ENCODE results near the gene ACSM5. TPM values are rescaled to one million over a fixed set of nuclear protein-coding genes. Genes with fewer than 3 reads are reported as not detected.

Gene ACSM5
- total and polyA plus RNA-seq, 2 donors, result 0.32 to 3.0 TPM

DNA sequence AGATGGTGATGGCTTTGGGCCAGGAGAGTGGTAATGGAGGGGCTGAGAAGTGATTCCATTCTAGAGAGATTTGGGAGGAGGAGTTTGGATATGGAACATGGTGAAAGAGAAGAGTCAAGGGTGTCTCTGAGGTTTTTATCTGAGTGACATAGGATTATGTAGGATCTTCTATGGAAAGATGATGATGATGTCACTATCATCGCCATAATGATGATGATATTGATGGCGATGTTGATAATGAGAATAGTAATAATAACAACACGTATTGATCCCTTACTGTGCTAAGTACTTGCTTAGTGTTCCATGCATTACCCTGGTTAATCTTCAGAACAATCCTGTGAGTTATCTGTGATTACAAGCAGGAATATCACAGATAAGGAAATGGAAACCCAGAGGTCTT lies 21.4 kb upstream of the ACSM5 start:
- Histone ChIP-seq H3K27ac (ENCODE audit: low read depth) (no peak overlapping the region), H3K36me3 (ENCODE audit: insufficient read depth) (no peaks in the 10 kb centered on the region), H3K4me3 (ENCODE audit: low read depth, low read length) (no peak overlapping the region), H3K4me1 (ENCODE audit: insufficient read depth) (no peaks in the 10 kb centered on the region)
- no peak for DNase-seq (ENCODE audit: extremely low spot score)
- 91% methylated on average over 3 of the region's 3 CpGs for whole genome bisulfite sequencing

DNA sequence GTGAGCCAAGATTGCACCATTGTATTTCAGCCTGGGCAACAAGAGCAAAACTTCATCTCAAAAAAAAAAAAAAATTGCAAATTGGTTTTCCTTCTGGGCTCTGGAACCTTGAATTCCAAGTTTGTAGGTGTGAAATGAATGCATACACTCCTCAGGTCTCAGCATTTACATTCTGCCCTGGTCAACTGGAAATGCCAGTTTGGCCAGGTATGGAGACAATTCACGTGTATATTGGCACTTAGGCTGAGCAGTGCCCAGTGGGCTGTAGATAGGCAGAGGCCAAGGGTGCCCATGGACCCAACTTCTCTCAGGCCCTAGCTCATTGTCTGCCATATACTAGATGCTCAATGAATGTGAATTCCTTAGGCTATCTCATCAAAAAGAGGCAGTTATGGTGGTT lies 20.5 kb upstream of the ACSM5 start:
- WGBS, result 63% methylated on average over 1 of the region's 1 CpG
- Histone ChIP-seq H3K36me3 (ENCODE audit: insufficient read depth) (no peaks in the 10 kb centered on the region), H3K4me3 (ENCODE audit: low read depth, low read length) (no peak overlapping the region), H3K4me1 (ENCODE audit: insufficient read depth) (no peaks in the 10 kb centered on the region), H3K27ac (ENCODE audit: low read depth) (no peak overlapping the region)
- DNase-seq (ENCODE audit: extremely low spot score), result no peak

DNA sequence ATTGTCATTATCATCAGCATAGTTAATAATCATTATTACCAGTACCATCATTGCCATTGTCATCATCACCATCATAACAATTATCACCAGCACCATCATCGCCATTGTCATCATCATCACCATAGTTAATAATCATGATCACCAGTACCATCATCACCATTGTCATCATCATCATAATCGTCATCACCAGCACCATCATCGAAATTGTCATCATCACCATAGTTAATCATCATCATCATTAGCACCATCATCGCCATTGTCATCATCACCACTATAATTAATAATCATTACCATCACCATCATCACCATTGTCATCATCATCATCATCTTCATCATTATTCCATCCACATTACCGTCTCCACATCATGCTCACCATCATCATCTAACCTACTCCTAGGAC lies 18.3 kb upstream of the ACSM5 start:
- 95% methylated on average over 5 of the region's 5 CpGs for WGBS
- Histone ChIP-seq H3K27ac (ENCODE audit: low read depth) (no peak overlapping the region), H3K36me3 (ENCODE audit: insufficient read depth) (no peaks in the 10 kb centered on the region), H3K4me3 (ENCODE audit: low read depth, low read length) (no peak overlapping the region), H3K4me1 (ENCODE audit: insufficient read depth) (no peaks in the 10 kb centered on the region)
- DNase-seq (ENCODE audit: extremely low spot score), result no peak

DNA sequence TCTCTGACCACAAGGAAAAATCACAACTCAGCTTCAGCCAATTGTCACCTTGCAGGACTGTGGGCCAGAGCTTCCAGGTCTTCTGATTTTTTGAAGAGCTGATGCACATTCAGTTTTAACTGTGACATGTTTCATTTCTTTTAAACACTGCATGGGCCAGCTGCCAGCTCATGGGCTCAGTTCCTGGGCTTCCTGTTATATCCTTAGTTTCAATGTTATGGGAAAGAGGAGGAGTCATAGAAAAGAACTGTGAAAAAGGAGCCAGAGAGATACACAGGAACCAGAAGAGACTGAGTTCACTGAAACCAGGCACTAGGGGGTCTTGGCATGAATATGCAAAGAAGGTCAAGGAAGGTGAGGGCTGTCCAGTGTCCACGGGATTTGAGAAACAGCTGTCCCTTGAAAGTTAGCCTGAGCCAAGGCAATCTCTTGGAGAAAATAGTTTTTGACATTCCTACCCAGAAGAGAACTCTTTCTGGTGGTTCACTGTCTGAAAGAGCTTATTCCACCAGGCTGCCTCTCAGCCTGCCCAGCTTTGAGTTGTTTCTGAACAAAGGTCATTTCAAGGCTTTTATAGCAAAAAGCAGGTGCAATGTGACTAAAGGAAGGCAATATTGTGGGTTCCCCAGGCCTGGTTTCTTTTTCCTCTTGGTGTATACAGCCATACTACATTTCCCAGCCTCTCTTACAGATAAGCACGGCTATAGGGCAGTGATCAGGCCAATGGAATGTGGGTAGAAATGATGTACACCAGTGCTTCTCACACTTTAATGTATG lies 15.3 kb upstream of the ACSM5 start:
- WGBS, result 32% methylated on average over 2 of the region's 2 CpGs

DNA sequence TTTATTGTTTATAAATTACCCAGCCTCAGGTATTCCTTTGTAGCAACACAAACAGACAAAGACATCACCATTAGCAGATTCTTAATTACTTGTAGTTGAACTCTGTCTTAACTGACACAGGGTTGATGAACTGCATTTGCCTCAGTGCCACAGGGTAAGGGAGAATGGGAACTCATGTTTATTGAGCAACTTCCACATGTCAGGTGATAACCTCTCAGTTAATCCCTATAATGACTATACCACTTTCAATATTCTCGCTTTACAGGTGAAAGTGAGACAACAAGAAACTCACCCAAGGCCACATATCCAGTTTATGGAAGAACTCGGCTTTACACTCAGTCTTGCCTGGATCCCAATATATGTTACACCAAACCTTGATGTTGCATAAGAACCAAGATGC lies 13.4 kb upstream of the ACSM5 start:
- WGBS, result 91% methylated on average over 2 of the region's 2 CpGs
- no peak overlapping the region for H3K27ac ChIP-seq (ENCODE audit: low read depth)
- H3K36me3 ChIP-seq (ENCODE audit: insufficient read depth), result no peaks in the 10 kb centered on the region
- no peak for DNase-seq (ENCODE audit: extremely low spot score)
- H3K4me1 ChIP-seq (ENCODE audit: insufficient read depth), result no peaks in the 10 kb centered on the region
- no peak overlapping the region for H3K4me3 ChIP-seq (ENCODE audit: low read depth, low read length)

More for the DNA sequence above, 15.3 kb upstream of the ACSM5 start:
- Histone ChIP-seq H3K4me1 (ENCODE audit: insufficient read depth) (no peaks in the 10 kb centered on the region), H3K4me3 (ENCODE audit: low read depth, low read length) (no peak overlapping the region), H3K36me3 (ENCODE audit: insufficient read depth) (no peaks in the 10 kb centered on the region), H3K27ac (ENCODE audit: low read depth) (no peak overlapping the region)
- DNase-seq (ENCODE audit: extremely low spot score), result no peak

DNA sequence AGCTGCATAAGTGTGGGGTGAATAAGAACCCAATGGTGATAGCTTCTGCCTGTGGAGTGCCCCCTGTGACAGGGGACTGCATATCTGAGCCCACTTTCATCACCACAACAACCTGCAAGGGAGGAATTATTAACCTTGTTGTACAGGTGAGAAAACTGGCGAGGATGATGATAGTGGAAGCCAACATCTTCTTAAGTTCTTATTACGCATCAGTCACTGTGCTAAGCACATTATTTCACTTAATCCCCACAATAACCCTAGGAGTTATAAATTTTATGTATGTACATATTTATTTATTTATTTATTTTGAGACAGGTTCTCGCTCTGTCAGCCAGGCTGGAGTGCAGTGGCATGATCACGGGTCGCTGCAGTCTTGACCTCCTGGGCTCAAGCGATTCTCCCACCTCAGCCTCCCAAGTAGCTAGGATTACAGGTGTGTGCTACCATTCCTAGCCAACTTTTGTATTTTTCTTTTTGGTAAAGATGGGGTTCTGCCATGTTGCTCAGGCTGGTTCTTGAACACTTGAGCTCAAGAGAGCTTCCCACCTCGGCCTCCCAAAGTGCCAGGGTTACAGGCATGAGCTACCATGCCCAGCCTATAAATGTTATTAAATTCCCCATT lies 12.4 kb upstream of the ACSM5 start:
- Histone ChIP-seq H3K27ac (ENCODE audit: low read depth) (no peak overlapping the region), H3K4me1 (ENCODE audit: insufficient read depth) (no peaks in the 10 kb centered on the region), H3K4me3 (ENCODE audit: low read depth, low read length) (no peak overlapping the region), H3K36me3 (ENCODE audit: insufficient read depth) (no peaks in the 10 kb centered on the region)
- DNase-seq (ENCODE audit: extremely low spot score), result no peak
- 94% methylated on average over 7 of the region's 7 CpGs for WGBS

DNA sequence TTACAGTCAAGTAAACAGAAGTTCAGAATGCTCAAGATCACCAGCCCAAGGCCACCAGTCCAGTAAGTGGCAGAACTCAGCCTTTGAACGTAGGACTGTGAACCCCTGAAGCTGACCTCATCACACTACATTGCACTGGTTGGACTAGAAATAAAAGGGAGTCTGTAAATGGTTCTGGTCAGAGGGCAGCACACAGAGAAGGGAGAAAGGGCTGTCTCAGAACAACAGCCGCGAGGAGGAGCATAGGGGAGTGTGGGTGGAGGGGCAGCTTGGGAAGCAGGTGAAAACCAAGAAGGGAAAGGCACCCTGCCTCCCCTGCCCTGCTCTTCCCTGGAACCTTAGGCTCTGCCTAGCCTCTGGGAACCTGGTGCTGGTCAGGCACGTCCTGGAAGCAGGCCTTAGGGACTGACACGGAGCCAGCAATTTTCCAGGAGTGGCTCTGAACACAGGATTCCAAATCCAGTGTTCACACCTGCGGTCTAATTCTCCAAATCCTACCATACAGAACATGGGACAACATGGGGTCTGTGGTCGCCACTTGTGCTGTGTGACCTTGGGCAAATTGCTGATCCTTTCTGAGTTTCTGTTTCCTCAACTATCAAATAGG lies 11.8 kb upstream of the ACSM5 start:
- no peak overlapping the region for H3K27ac ChIP-seq (ENCODE audit: low read depth)
- no peaks in the 10 kb centered on the region for H3K4me1 ChIP-seq (ENCODE audit: insufficient read depth)
- no peaks in the 10 kb centered on the region for H3K36me3 ChIP-seq (ENCODE audit: insufficient read depth)
- WGBS, result 80% methylated on average over 7 of the region's 7 CpGs
- no peak overlapping the region for H3K4me3 ChIP-seq (ENCODE audit: low read depth, low read length)
- no peak for DNase-seq (ENCODE audit: extremely low spot score)

DNA sequence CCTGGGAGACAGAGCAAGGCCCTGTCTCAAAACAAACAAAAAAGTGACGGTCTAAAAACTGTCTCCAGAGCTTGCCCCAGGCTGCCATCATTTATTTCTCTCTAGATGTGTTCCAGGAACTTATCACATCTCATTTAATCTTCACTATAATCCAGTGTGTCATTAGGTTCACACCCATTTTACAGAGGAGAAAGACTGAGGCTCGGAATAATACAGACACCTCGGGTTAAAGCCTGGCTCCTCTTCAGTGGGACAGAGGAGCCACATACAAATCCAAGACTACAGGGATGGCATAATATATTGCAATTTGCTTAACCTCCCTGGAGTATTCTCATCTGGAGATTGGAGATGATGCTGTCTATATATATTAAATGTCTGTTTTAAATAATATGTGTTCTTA lies 10.7 kb upstream of the ACSM5 start:
- no peak for DNase-seq (ENCODE audit: extremely low spot score)
- no peaks in the 10 kb centered on the region for H3K36me3 ChIP-seq (ENCODE audit: insufficient read depth)
- WGBS, result 80% methylated on average over 3 of the region's 3 CpGs
- no peak overlapping the region for H3K4me3 ChIP-seq (ENCODE audit: low read depth, low read length)
- H3K4me1 ChIP-seq (ENCODE audit: insufficient read depth), result no peaks in the 10 kb centered on the region
- H3K27ac ChIP-seq (ENCODE audit: low read depth), result no peak overlapping the region

DNA sequence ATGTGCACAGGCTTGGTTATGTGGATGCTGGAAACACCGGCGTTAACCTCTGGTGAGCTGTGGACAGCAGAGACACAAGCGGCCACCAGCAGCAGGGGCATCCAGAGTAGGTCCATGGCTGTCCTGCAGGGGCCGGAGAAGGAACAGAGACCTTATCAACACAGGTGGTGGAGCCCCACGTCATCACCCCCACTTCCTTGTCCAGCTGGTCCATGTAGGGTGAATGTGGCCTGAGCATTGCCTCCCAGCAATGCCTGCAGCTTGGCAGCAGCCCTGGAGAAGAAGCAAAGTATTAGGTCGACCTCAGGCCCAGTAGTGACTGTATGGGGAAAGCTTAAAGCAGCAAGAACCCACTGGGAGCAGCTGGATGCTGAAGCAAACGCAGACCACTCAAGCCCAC lies 10.1 kb upstream of the ACSM5 start:
- Histone ChIP-seq H3K36me3 (ENCODE audit: insufficient read depth) (no peaks in the 10 kb centered on the region), H3K4me1 (ENCODE audit: insufficient read depth) (no peaks in the 10 kb centered on the region), H3K4me3 (ENCODE audit: low read depth, low read length) (no peak overlapping the region), H3K27ac (ENCODE audit: low read depth) (no peak overlapping the region)
- DNase-seq (ENCODE audit: extremely low spot score), result no peak
- WGBS, result 67% methylated on average over 7 of the region's 7 CpGs

DNA sequence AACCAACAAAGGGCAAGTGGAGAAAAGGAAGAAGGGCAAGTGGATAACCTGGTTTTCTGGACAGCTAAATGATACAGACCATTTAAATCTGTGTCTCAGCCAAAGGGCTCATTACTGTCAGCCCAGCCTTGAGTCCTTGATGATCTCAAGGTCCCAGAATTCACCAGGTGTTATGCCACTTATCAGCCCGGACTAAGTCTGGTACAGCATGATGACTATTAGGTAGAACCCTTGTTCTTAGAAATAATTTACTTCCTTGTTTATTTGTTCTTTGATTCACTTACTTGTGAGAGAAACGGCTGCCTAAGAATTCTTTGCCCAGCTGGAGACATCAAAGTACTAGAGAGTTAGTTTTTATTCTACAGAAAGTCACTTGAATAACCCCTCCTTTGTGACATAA lies 8.3 kb upstream of the ACSM5 start:
- no peaks in the 10 kb centered on the region for H3K4me1 ChIP-seq (ENCODE audit: insufficient read depth)
- no peaks in the 10 kb centered on the region for H3K36me3 ChIP-seq (ENCODE audit: insufficient read depth)
- no peak overlapping the region for H3K27ac ChIP-seq (ENCODE audit: low read depth)
- 51% methylated on average over 2 of the region's 2 CpGs for WGBS
- no peak overlapping the region for H3K4me3 ChIP-seq (ENCODE audit: low read depth, low read length)
- DNase-seq (ENCODE audit: extremely low spot score), result no peak

DNA sequence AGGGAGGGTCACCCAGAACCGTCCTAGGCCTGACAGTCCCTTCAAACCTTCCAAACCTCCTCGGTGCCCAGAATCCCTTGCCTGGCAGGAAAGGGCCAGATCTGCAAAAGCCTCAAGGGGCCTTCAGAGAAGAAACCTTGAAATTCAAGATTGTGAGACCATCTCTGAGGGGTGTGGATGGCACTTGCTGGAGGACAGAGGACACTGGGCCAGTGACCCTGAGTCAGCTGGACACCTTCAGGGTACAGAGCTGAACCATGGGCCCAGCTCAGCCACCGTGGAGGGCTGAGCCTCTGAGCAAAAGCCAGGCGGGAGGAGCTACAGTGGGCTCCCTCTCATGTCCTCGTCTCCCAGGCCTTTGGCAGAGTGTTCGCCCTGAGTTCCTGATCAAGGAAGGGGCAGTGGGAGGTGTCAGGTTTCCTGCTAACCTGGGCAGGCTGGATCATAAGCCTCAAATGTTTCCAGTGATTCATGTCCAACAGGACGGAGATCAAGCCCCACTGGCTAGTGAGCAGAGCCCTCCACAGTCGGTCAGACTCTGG lies 7.8 kb upstream of the ACSM5 start:
- Histone ChIP-seq H3K4me3 (ENCODE audit: low read depth, low read length) (no peak overlapping the region), H3K27ac (ENCODE audit: low read depth) (no peak overlapping the region), H3K36me3 (ENCODE audit: insufficient read depth) (no peaks in the 10 kb centered on the region), H3K4me1 (ENCODE audit: insufficient read depth) (no peaks in the 10 kb centered on the region)
- no peak for DNase-seq (ENCODE audit: extremely low spot score)
- 60% methylated on average over 8 of the region's 8 CpGs for WGBS

DNA sequence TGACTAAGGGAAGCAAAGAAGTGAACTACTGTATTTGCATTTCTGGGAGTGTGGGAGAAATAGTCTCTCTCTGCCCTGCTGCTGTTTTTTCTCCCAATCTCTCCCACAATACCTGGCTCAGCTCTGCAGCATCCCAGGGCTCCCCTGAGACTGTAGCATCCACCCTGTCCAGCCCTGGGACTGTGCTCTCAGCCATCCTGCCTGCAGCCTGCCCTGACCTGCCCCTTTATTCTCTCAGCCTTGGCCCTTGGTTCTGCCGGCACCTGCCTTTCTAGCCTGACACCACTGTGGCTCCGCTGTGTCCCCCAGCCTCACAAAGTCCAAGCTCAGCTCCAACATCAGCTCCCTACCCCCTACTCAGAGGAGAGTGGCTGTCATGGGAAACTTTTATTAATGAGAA lies 6.7 kb upstream of the ACSM5 start:
- no peak for DNase-seq (ENCODE audit: extremely low spot score)
- no peaks in the 10 kb centered on the region for H3K36me3 ChIP-seq (ENCODE audit: insufficient read depth)
- H3K27ac ChIP-seq (ENCODE audit: low read depth), result no peak overlapping the region
- H3K4me3 ChIP-seq (ENCODE audit: low read depth, low read length), result no peak overlapping the region
- H3K4me1 ChIP-seq (ENCODE audit: insufficient read depth), result no peaks in the 10 kb centered on the region
- WGBS, result 95% methylated on average over 2 of the region's 2 CpGs

DNA sequence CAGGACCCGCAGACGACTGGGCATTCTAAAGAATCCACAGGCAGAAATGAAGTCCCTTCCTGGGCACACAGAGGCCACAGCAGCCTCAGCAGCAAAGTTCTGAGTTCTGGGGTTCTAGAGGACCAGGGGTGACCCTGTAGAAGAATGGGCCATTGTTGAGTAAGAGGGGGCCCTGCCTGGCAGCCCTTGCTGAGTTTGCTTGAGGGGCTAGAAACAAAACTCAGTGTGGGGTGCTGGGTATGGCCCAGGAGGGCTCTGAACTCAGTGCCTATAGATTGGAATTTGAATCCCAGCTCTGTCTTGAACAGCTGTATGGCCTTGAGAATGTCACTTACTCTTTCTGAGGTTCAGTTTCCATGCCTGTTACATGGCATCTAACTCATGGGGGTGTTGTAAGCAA lies 4.7 kb upstream of the ACSM5 start, which contains the start of gene PDILT:
Gene PDILT (minus strand): TSS at position 101 of the 400 bp plus-strand sequence. CDS start 5,437 bp downstream, outside the sequence.
- no peak for DNase-seq (ENCODE audit: extremely low spot score)
- H3K4me3 ChIP-seq (ENCODE audit: low read depth, low read length), result no peak within 1 kb of the TSS
- no peak within 1 kb of the TSS for H3K27ac ChIP-seq (ENCODE audit: low read depth)
- 85% methylated on average over 2 of the region's 2 CpGs for WGBS
- H3K36me3 ChIP-seq (ENCODE audit: insufficient read depth), result no peaks in the 10 kb centered on the region
- no peaks in the 10 kb centered on the region for H3K4me1 ChIP-seq (ENCODE audit: insufficient read depth)

Measured in urinary bladder (tissue), 4 donors.